NCI-H1048 (cell line): ENCODE results near the gene MAML1.

Experiments used
- DNase-seq: peaks from one replicate; lab custom pipeline; 2025; lab: John Stamatoyannopoulos, UW

MAML1 gene

GRCh38 chr5:179795049-179795862 lies 62.6 kb downstream of the MAML1 start:
- DNase-seq, result no peak

GRCh38 chr5:179795863-179796833 lies 63.5 kb downstream of the MAML1 start:
- DNase-seq, result peak; percentile 74

GRCh38 chr5:179796877-179797608 lies 64.4 kb downstream of the MAML1 start:
- no peak for DNase-seq

- DNase-seq, result no peak
Observed at GRCh38 chr5:179797741-179798140, 65.1 kb downstream of the MAML1 start.

GRCh38 chr5:179798144-179798770 lies 65.6 kb downstream of the MAML1 start:
- no peak for DNase-seq

GRCh38 chr5:179798771-179799643 lies 66.4 kb downstream of the MAML1 start:
- no peak for DNase-seq

- no peak for DNase-seq
Observed at GRCh38 chr5:179799644-179799973, 67.0 kb downstream of the MAML1 start.

GRCh38 chr5:179800071-179800695 lies 67.6 kb downstream of the MAML1 start:
- no peak for DNase-seq

GRCh38 chr5:179800696-179801201 lies 68.1 kb downstream of the MAML1 start:
- no peak for DNase-seq

GRCh38 chr5:179801304-179802206 lies 68.9 kb downstream of the MAML1 start:
- DNase-seq, result peak; percentile 6

- DNase-seq, result no peak
Observed at GRCh38 chr5:179802207-179802883, 69.7 kb downstream of the MAML1 start.

- no peak for DNase-seq
Observed at GRCh38 chr5:179802950-179803562, 70.4 kb downstream of the MAML1 start.

- no peak for DNase-seq
Observed at GRCh38 chr5:179803651-179804554, 71.3 kb downstream of the MAML1 start.

GRCh38 chr5:179804555-179804947 lies 71.9 kb downstream of the MAML1 start:
- no peak for DNase-seq

- no peak for DNase-seq
Observed at GRCh38 chr5:179805070-179805528, 72.5 kb downstream of the MAML1 start.

GRCh38 chr5:179805529-179806249 lies 73.1 kb downstream of the MAML1 start:
- no peak for DNase-seq
